ENCODE measurements around the gene CD38.
"Not testable (repeated sequence)": the region's sequence is repeated elsewhere in the genome, so short reads cannot be mapped to it uniquely, and the experiment has no call there.

CD38 gene

GRCh38 chr4:15855804-15856475, 77.8 kb downstream of the CD38 start:
- peak overlapping the region; percentile 67 for H3K27ac ChIP-seq
- no peak for TF ChIP-seq CTCF (conservative IDR thresholded peaks at IDR 0.05)

DNA sequence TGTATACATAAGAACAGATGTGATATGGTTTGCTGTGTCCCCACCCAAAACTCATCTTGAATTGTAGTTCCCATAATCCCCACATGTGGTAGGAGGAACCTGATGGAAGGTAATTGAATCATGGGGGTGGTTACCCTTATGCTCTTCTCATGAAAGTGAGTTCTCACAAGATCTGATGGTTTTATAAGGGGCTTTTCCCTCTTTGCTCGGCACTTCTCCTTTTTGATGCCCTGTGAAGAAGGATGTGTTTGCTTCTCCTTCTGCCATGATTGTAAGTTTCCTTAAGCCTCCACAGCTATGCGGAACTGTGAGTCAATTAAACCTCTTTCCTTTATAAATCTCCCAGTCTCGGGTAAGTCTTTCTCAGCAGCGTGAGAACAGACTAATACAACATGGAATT, 83.1 kb downstream of the CD38 start:
- H3K27ac ChIP-seq = not testable (repeated sequence)

DNA sequence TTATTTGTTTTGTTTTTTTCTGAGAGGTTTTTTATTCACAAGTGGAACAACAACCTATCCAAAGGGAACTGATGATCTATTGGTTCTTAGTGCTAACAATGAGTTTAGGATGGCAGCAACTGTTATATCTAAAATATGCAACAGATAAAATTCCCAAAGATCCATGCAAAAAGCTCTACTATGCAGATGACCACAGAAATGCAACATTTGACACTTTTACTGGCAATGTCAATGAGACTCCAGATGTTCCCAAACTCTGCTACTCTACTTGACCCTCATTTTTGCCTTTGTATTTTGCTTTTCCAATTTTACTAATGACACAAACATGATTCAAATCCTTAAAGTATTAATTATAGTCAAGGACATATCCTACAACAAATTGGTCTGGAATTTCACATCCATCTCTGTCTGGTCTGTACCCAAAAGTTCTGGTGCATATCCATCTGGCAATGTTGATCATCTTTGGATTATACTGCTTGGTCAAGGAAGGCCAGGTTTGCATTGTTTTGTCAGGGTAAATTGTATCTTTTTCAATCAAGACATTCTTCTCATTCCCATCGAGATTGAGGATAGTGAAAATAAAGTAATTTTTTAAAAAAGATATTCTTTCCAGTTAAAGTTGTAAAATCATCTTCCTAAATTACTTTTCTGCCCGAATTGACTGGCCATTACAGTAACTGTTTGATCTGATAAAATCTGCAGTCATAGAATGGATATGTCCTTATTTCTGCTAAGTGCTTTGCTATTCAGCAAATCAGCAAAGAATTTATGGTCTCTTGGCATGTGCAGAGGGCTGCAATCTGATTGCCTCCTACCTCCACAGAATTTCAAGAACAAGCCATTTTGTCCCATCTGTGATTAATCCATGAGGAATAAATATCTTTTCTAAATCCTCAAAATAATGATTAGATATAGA, 86.8 kb downstream of the CD38 start:
- H3K27ac ChIP-seq = no peak overlapping the region

GRCh38 chr4:15868111-15868510, 90.0 kb downstream of the CD38 start:
- H3K27ac ChIP-seq = no peak overlapping the region
- TF ChIP-seq CTCF (conservative IDR thresholded peaks at IDR 0.05) = no peak

More for the DNA sequence above, 86.8 kb downstream of the CD38 start:
- no peak for TF ChIP-seq CTCF (conservative IDR thresholded peaks at IDR 0.05)

DNA sequence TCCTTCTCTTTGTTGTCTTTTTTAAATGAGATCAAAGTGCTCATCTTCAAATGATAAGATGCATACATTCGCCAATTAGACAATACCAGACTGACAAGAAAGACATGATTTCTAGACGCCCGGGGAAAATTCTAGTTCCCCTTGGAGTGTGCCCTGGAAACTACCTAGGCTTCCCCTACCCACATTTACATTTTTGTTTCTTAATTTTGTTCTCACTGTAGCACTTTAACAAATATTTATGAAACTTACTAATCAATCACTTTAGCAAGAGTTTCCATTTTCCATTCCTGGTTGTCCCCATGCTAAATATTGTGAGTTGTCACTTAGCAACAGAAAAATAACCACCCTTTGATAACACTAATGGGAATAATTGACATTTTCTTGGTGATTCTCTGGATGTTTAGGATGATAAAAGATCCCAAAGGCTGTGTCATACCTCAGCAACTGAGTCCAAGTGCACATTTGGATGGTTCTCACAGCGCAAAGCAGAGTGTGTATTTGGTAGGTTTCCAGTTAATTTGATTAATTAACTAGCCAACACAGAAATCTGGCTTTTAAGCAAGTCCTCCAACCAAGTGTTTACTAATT, 90.8 kb downstream of the CD38 start:
- no peak for TF ChIP-seq CTCF (conservative IDR thresholded peaks at IDR 0.05)
- no peak overlapping the region for H3K27ac ChIP-seq

DNA sequence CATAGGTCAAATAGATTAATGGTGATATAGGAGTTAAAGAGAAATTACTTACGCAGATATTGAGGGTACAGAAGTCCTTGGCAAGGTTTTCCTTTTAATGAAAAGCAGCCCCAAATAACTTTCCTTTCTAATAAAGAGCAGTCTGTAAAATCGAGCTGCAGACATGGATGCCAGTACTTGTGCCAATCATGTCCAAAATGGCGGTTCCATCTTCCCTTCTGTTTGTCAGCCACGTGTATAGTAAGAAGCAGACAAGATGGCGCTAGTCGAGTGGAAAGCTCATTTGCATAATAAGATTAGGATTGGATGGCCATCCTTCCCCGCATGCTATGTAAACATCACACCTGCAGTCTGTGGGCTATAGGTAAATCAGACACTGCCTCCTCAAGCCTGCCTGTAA, 92.0 kb downstream of the CD38 start:
- TF ChIP-seq CTCF (conservative IDR thresholded peaks at IDR 0.05) = no peak
- no peak overlapping the region for H3K27ac ChIP-seq

- H3K27ac ChIP-seq = no peak overlapping the region
- TF ChIP-seq CTCF (conservative IDR thresholded peaks at IDR 0.05) = no peak
These were observed 93.0 kb downstream of the CD38 start for GRCh38 chr4:15870921-15871664.
